ENCODE measurements around the gene ETS1.

The ETS1 gene

DNA sequence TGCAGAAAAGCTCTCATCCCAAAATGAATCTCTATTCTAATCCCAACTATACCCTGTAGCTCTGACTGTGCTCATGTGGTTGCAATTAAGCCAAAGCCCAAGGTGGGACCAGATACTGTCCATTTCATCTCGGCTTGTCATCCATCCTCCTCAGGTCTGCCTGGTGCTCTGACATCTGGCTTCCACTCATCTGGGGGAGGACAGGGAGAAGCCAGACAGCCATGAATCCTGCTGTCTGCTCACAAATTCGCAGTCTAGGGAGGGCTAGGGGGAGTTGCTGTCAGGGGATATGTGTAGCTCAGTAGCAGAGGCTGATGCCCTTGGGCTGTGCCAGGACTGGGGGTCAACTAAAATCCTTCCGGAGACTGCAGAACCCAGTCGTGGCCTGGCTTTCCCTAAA lies 167.1 kb downstream of the ETS1 start:
- no peak for DNase-seq

DNA sequence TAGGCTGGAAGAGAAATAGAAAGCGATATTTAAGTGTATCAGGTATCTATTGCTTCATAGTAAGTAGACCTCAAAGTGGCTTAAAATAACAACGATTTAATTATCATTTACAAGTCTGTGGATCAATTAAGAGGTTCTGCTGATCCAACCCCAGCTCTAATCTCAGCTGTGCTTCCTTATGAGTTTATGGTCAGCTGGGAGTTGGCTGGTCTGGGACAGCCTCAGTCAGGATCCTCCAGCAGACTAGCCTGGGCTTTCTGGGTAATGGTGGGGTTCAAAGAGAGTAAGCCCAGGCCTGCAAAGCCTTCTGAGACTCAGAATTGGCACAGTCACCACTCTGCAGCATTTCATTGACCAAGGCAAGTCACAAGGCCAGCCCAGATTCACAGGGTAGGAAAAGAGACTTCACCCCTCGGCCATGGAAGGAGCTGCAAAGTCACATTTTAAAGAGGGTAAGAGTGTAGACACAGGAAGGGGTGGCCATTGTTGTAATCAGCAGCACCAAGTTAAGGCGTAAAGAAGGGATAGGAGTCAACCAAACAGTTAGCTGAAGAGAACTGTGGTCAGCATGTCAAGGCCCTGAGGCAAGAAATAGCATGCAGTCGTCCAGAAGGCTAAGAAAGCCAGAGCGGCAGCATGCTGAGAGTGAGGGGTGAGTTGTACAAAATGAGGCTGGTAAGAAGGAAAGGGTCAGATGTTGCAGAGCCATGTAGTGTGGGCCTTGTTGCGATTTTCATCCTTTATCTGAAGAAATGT lies 168.2 kb downstream of the ETS1 start:
- no peak for DNase-seq

DNA sequence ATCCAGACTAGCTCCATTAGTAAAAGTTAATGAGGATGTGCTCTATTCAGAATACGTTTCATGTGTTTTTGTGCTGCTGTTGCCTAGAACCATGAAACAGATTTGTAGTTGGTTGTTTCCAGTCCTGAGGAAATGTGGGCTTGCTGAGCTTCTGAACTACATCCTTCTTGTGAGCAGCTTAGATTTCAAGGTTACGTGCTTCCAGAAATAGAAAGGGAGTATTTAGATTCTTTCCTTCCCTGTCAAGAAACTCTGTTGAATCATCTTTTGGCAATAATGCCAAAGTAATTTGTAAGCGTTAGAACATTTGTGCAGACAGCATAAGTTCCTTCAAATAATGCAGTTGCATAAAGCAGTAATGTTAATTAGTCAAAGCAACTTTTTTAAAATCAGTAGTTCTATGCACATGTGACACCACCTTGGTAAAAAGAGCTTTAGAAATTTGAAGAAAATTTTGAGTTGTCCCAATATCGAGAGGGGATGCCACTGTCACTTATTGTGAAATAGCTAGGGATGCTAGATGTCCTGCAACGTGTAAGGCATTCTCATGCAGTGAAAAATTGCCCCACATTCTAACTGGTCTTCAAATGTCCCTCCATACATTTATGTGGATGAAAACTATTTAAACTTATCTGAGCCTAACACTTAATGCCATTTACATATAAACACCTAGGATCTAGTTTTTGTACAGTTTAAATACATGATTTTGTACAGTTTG lies 169.6 kb downstream of the ETS1 start:
- no peak for DNase-seq

- no peak for DNase-seq
Observed at GRCh38 chr11:128416976-128417375, 170.4 kb downstream of the ETS1 start.

DNA sequence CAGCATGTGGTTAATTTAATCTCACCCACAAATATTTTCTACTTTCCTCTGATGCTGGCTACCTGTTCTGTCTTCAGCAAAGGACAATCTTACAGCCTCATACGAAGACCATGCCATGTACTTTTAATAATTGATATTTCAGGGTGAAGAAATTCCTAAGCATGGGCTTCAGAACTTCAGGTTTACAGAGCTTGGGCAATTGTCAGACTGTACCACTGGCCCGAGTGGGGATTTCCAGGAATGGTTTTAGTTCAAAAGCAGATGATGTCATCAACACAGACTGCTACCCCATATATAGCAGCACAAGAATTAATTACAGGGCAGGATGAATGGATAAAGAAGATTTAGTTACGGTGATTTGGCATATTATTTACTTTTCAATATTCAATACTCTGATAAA lies 171.8 kb downstream of the ETS1 start:
- no peak for DNase-seq

- no peak for DNase-seq
Observed at GRCh38 chr11:128412847-128413791, 174.2 kb downstream of the ETS1 start.

- DNase-seq = no peak
Observed at GRCh38 chr11:128411812-128412211, 175.5 kb downstream of the ETS1 start.

DNA sequence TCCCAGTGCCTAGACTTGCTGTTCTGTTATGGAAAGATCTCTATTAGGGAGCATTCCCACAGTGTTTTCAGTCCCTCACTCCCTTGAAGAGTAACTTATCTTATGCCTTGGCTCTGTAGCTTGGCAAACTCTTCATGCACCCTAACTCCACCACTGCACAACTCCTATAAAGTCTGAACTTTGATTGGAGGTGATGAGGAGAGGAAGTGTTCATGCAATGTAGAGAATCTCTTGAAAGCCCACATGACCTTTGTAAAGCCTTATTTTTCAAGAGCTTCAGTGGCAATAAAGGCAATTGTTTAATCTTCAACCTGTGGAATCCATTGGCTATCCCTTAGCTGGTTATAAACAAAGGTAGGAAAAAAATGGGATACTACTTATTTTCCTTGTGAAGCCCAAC lies 176.2 kb downstream of the ETS1 start:
- DNase-seq = no peak

DNA sequence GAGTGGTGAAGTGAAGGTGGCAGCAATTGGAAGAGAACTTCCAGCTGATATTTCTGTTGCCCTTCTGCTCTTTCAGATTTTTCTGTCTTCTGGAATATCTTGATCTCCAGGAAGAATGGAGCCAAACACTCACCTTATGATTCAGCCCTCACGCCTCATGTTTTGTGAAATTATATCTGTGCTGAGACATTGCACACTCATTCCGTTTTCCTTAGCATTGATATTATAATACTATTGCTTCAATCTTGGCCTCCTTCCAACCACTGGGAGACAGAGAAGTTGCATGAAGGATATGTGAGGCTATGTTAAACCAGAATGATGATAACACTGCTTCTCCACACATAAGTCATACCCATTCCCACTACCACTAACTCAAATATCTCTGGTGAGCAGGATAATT lies 177.9 kb downstream of the ETS1 start:
- DNase-seq = no peak

All from NCI-H2171 (cell line).